Endothelial cell of umbilical vein (primary cell): ENCODE data around the gene ZNF316. TPM values are rescaled to one million over a fixed set of nuclear protein-coding genes. Genes with fewer than 3 reads are reported as not detected.

Experiments
- BruUV-seq: library from RNA; stranded (reverse); fragments of 400-500 nt; replicated peaks from 2 replicates; lab custom pipeline; 2021; lab: Mats Ljungman, UMichigan
- CTCF ChIA-PET: fragments of 300-600, 350-600 bp; sonication (Branson Sonifier 250); formaldehyde crosslinking; loops from one replicate; lab custom pipeline; 2021; ENCODE audit warnings: antibody characterized with exemption, inconsistent platforms; lab: Charles Lee
- POLR2A ChIA-PET: fragments of 300-600, 350-600 bp; sonication (Branson Sonifier 250); formaldehyde crosslinking; loops from one replicate; lab custom pipeline; 2021; ENCODE audit warnings: antibody characterized with exemption, inconsistent platforms; lab: Charles Lee
- DNase-seq: peaks from one replicate; pipeline ENCODE4 v3.0.0-alpha.2; 2011; ENCODE audit warnings: low read depth, low spot score
- FAIRE-seq: peaks from 2 replicates; lab custom pipeline; 2011; peaks lifted over from hg19 to GRCh38; lab: Jason Lieb, UNC
- H2AFZ ChIP-seq: 2 replicates; pipeline ENCODE4 v1.6.0; 2012; ENCODE audit warnings: low read depth, low read length, control low read depth, inconsistent platforms
- H3K27ac ChIP-seq: 2 replicates; pipeline ENCODE4 v1.5.1; 2011; ENCODE audit warnings: low read depth, mild to moderate bottlenecking, control low read depth, low read length, moderate library complexity; ENCODE audit not compliant: insufficient read depth
- H3K27me3 ChIP-seq, 2 experiments: 2 replicates each; pipeline versions ENCODE4 v1.6.0 to v1.6.1; 2011; ENCODE audit warnings: low read length in 2 of 2, mixed read lengths in 1 of 2; ENCODE audit not compliant: control insufficient read depth in 2 of 2, insufficient read depth in 2 of 2
- H3K36me3 ChIP-seq, 2 experiments: 2 replicates in 1 of 2; 3 replicates in 1 of 2; pipeline ENCODE4 v1.5.1; 2011; ENCODE audit warnings: low read length in 2 of 2, mild to moderate bottlenecking in 1 of 2, moderate library complexity in 1 of 2; ENCODE audit not compliant: control insufficient read depth in 2 of 2, insufficient read depth in 2 of 2; ENCODE audit errors: extremely low read depth in 1 of 2
- H3K4me1 ChIP-seq: 3 replicates; pipeline ENCODE4 v1.5.1; 2011; ENCODE audit warnings: mild to moderate bottlenecking, low read length; ENCODE audit not compliant: control insufficient read depth, insufficient read depth; ENCODE audit errors: extremely low read depth
- H3K4me2 ChIP-seq: 2 replicates; pipeline ENCODE4 v1.6.1; 2011; ENCODE audit warnings: low read length, control low read depth, mixed read lengths; ENCODE audit not compliant: insufficient read depth
- H3K4me3 ChIP-seq, 3 experiments: fragments of 200-600 bp in 1 of 3; sonication (generic), shearing (Covaris generic) in 1 of 3; replicated peaks in 1 of 3; 2 replicates each; pipeline ENCODE4 v1.5.1; 2011 to 2016; ENCODE audit warnings: control low read depth in 3 of 3, low read length in 3 of 3, mild to moderate bottlenecking in 2 of 3, inconsistent platforms in 1 of 3, low read depth in 1 of 3, moderate library complexity in 1 of 3; ENCODE audit not compliant: insufficient read depth in 1 of 3
- H3K79me2 ChIP-seq: 2 replicates; pipeline ENCODE4 v1.6.0; 2012; ENCODE audit warnings: low read length, inconsistent platforms; ENCODE audit not compliant: control insufficient read depth, insufficient read depth
- H3K9ac ChIP-seq: replicated peaks from 2 replicates; pipeline ENCODE3; 2011; ENCODE audit warnings: low read length, control low read depth; ENCODE audit not compliant: insufficient read depth; ENCODE audit errors: extremely low read depth
- H3K9me1 ChIP-seq: replicated peaks from 3 replicates; pipeline ENCODE4 v1.6.0; 2011; ENCODE audit warnings: mild to moderate bottlenecking, low read length; ENCODE audit not compliant: control insufficient read depth, insufficient read depth; ENCODE audit errors: extremely low read depth
- H3K9me3 ChIP-seq: replicated peaks from 2 replicates; pipeline ENCODE4 v1.5.1; 2012; ENCODE audit warnings: low read length, inconsistent platforms; ENCODE audit not compliant: control insufficient read depth, insufficient read depth
- H4K20me1 ChIP-seq: replicated peaks from 2 replicates; pipeline ENCODE3; 2011; ENCODE audit warnings: mild to moderate bottlenecking, low read length; ENCODE audit not compliant: control insufficient read depth, insufficient read depth; ENCODE audit errors: extremely low read depth
- CTCF ChIP-seq, 2 donors: IDR thresholded peaks; 1 replicate in 1 of 2; 2 replicates in 1 of 2; pipeline ENCODE4 v1.5.1; 2011; ENCODE audit warnings: low read length in 2 of 2, mild to moderate bottlenecking in 2 of 2, moderate library complexity in 2 of 2, control low read depth in 1 of 2, inconsistent platforms in 1 of 2, low read depth in 1 of 2; ENCODE audit not compliant: insufficient read depth in 1 of 2; ENCODE audit errors: extremely low read depth in 1 of 2
- EZH2 ChIP-seq: IDR thresholded peaks from 2 replicates; pipeline ENCODE4 v1.6.1; 2012; ENCODE audit warnings: borderline replicate concordance, low read depth, mild to moderate bottlenecking, moderate library complexity, low read length, inconsistent platforms; ENCODE audit not compliant: severe bottlenecking
- FOS ChIP-seq: IDR thresholded peaks from 2 replicates; pipeline ENCODE4 v1.6.1; 2011; ENCODE audit warnings: mild to moderate bottlenecking, low read length, moderate library complexity, borderline replicate concordance; ENCODE audit not compliant: insufficient read depth
- GATA2 ChIP-seq: IDR thresholded peaks from 2 replicates; pipeline ENCODE4 v1.7.0; 2011; ENCODE audit warnings: low read depth, mild to moderate bottlenecking, moderate library complexity, mixed read lengths, low read length; ENCODE audit not compliant: insufficient read length, insufficient read depth
- JUN ChIP-seq: IDR thresholded peaks from 2 replicates; pipeline ENCODE4 v1.6.1; 2011; ENCODE audit warnings: borderline replicate concordance, low read depth; ENCODE audit not compliant: insufficient read length, insufficient read depth
- MAX ChIP-seq: IDR thresholded peaks from 2 replicates; pipeline ENCODE4 v1.6.1; 2011; ENCODE audit not compliant: insufficient read depth, insufficient read length
- MYC ChIP-seq: IDR thresholded peaks from one replicate; pipeline ENCODE4 v1.6.1; 2011; ENCODE audit warnings: mild to moderate bottlenecking, low read depth, low read length
- POLR2A ChIP-seq: IDR thresholded peaks from 2 replicates; pipeline ENCODE4 v1.6.1; 2012; ENCODE audit warnings: low read depth, mild to moderate bottlenecking, control low read depth, low read length
- POLR2AphosphoS5 ChIP-seq: IDR thresholded peaks from 2 replicates; pipeline ENCODE4 v1.6.1; 2012; ENCODE audit warnings: low read depth, mild to moderate bottlenecking, control low read depth, low read length, moderate library complexity; ENCODE audit not compliant: insufficient read depth
- dilution Hi-C: fragments of 300-500 bp; cut with MboI; formaldehyde crosslinking; loops from one replicate; pipeline ENCODE4 v1.15.0; 2019; ENCODE audit warnings: low sequenced_read_pairs; ENCODE audit not compliant: extremely low pct_ligation_motif_present
- intact Hi-C: fragments of 100-400 bp; cut with micrococcal nuclease; formaldehyde crosslinking; loops from one replicate; pipeline ENCODE4 v1.10.0; 2022
- polyA plus RNA-seq, 4 experiments: library from polyadenylated mRNA; depleted of rRNA in 3 of 4; stranded (reverse) in 3 of 4; unstranded in 1 of 4; fragments of >200 nt; gene quantifications; 2 replicates each; pipeline versions ENCODE4 v1.2.1 to v1.2.3, GENCODE V29; 2011 to 2012; ENCODE audit warnings: missing spikeins in 1 of 4
- total RNA-seq: library from RNA; stranded (reverse); gene quantifications from 2 replicates; pipeline ENCODE4 v1.2.3, GENCODE V29; 2021

ZNF316 gene
- total and polyA plus RNA-seq, 2 donors (not counting 3 experiments of a cell fraction or from before 2014, with no cell fraction given), result 7.7 to 23.8 TPM

- POLR2A ChIA-PET, result no interaction called here
Observed at GRCh38 chr7:6619961-6620360, 17.2 kb upstream of the ZNF316 start.

GRCh38 chr7:6621195-6622133 is 15.7 kb upstream of the ZNF316 start:
- TF ChIP-seq JUN (no peak), EZH2 (no peak), POLR2AphosphoS5 (no peak), MYC (no peak), FOS (no peak), CTCF (IDR thresholded peaks at IDR 0.05; ENCODE audit: extremely low read depth in 1 of 2, insufficient read depth in 1 of 2, low read depth in 1 of 2, low read length in 2 of 2) (no peak), GATA2 (no peak), MAX (no peak), POLR2A (no peak)
- intact Hi-C loops, result no loop called here
- CTCF ChIA-PET, result interaction anchor here (1.4 to 1.7 kb wide), 3 partner anchors 9 to 63 kb away, joined by 3 to 5 read pairs (median 4); no protein-coding TSS in a partner anchor

More at GRCh38 chr7:6619961-6620360, 17.2 kb upstream of the ZNF316 start:
- no peaks in the 10 kb centered on the region for H3K4me1 ChIP-seq
- H3K9ac ChIP-seq, result no peak overlapping the region
- no peaks in the 10 kb centered on the region for H3K79me2 ChIP-seq
- CTCF ChIA-PET, result no interaction called here
- H3K4me3 ChIP-seq, result no peak overlapping the region
- peaks cover 11 to 14% of the 10 kb centered on the region in 2 experiments for H3K27me3 ChIP-seq
- no peaks in the 10 kb centered on the region for H3K9me3 ChIP-seq
- H3K27ac ChIP-seq, result no peak overlapping the region
- no peak for DNase-seq
- H3K4me2 ChIP-seq, result no peak overlapping the region
- dilution Hi-C loops, result no loop called here
- no peak for FAIRE-seq
- H3K36me3 ChIP-seq, result no peaks in the 10 kb centered on the region
- H4K20me1 ChIP-seq, result no peaks in the 10 kb centered on the region
- H2AFZ ChIP-seq, result no peak overlapping the region
- BruUV-seq, result no TSS peak
- TF ChIP-seq MAX (no peak), JUN (no peak), MYC (no peak), GATA2 (no peak), POLR2AphosphoS5 (no peak), POLR2A (no peak), FOS (no peak)
- intact Hi-C loops, result no loop called here
- no peaks in the 10 kb centered on the region for H3K9me1 ChIP-seq

More at GRCh38 chr7:6621195-6622133, 15.7 kb upstream of the ZNF316 start:
- POLR2A ChIA-PET, result no interaction called here
- Histone ChIP-seq H3K79me2 (no peaks in the 10 kb centered on the region), H3K27ac (no peak overlapping the region), H4K20me1 (no peaks in the 10 kb centered on the region), H3K9me3 (no peaks in the 10 kb centered on the region), H2AFZ (no peak overlapping the region), H3K9ac (no peak overlapping the region), H3K9me1 (no peaks in the 10 kb centered on the region), H3K4me2 (no peak overlapping the region), H3K27me3 (peaks cover 4% of the 10 kb centered on the region in 2 experiments), H3K4me1 (no peaks in the 10 kb centered on the region), H3K36me3 (no peaks in the 10 kb centered on the region), H3K4me3 (no peak overlapping the region)
- FAIRE-seq (no peak), DNase-seq (no peak)
- dilution Hi-C loops, result no loop called here
- no TSS peak for BruUV-seq
